Neural cell (in vitro differentiated cells): ENCODE measurements around the gene WDR54.

Experiments used
- CTCF ChIP-seq: fragments of 450-650 bp; IDR thresholded peaks from 2 replicates; pipeline ENCODE4 v1.5.1; 2014; ENCODE audit warnings: antibody characterized with exemption, mild to moderate bottlenecking, moderate library complexity; ENCODE audit not compliant: poor library complexity, severe bottlenecking
- EP300 ChIP-seq: fragments of 450-650 bp; conservative IDR thresholded peaks from 2 replicates; pipeline ENCODE4 v1.6.1; 2014; ENCODE audit warnings: antibody characterized with exemption, mild to moderate bottlenecking, moderate library complexity; ENCODE audit not compliant: poor library complexity, severe bottlenecking
- EZH2 ChIP-seq: fragments of 200-600, 300-800 bp; shearing (Covaris generic), sonication (generic); IDR thresholded peaks from 2 replicates; pipeline ENCODE4 v1.6.1; 2014; ENCODE audit warnings: antibody characterized with exemption, low read length, borderline replicate concordance, mild to moderate bottlenecking; ENCODE audit not compliant: insufficient read depth, poor library complexity, severe bottlenecking
- POLR2AphosphoS5 ChIP-seq: IDR thresholded peaks from 2 replicates; pipeline ENCODE4 v1.6.1; 2012
- RAD21 ChIP-seq: fragments of 450-650 bp; conservative IDR thresholded peaks from 2 replicates; pipeline ENCODE4 v1.6.1; 2014; ENCODE audit warnings: antibody characterized with exemption, mild to moderate bottlenecking, moderate library complexity
- SMC3 ChIP-seq: fragments of 450-650 bp; conservative IDR thresholded peaks from 2 replicates; pipeline ENCODE4 v1.6.1; 2014; ENCODE audit warnings: antibody characterized with exemption, mild to moderate bottlenecking, moderate library complexity; ENCODE audit not compliant: poor library complexity
- TAF1 ChIP-seq: IDR thresholded peaks from 2 replicates; pipeline ENCODE4 v1.6.1; 2012; ENCODE audit warnings: low read depth

GRCh38 chr2:74458938-74459363 is 37.4 kb downstream of the WDR54 start:
- TF ChIP-seq CTCF (no peak), TAF1 (no peak), EZH2 (no peak), RAD21 (no peak), SMC3 (no peak), EP300 (no peak), POLR2AphosphoS5 (no peak)
